SH-SY5Y (cell line): Measurements from ENCODE around the gene ETFB.

Experiments used
- GATA2 ChIP-seq: IDR thresholded peaks from 2 replicates; pipeline ENCODE4 v1.6.1; 2011; ENCODE audit warnings: mild to moderate bottlenecking, low read depth, low read length
- GATA3 ChIP-seq: IDR thresholded peaks from 2 replicates; pipeline ENCODE4 v1.6.1; 2011; ENCODE audit warnings: low read depth, mild to moderate bottlenecking, low read length, moderate library complexity

DNA sequence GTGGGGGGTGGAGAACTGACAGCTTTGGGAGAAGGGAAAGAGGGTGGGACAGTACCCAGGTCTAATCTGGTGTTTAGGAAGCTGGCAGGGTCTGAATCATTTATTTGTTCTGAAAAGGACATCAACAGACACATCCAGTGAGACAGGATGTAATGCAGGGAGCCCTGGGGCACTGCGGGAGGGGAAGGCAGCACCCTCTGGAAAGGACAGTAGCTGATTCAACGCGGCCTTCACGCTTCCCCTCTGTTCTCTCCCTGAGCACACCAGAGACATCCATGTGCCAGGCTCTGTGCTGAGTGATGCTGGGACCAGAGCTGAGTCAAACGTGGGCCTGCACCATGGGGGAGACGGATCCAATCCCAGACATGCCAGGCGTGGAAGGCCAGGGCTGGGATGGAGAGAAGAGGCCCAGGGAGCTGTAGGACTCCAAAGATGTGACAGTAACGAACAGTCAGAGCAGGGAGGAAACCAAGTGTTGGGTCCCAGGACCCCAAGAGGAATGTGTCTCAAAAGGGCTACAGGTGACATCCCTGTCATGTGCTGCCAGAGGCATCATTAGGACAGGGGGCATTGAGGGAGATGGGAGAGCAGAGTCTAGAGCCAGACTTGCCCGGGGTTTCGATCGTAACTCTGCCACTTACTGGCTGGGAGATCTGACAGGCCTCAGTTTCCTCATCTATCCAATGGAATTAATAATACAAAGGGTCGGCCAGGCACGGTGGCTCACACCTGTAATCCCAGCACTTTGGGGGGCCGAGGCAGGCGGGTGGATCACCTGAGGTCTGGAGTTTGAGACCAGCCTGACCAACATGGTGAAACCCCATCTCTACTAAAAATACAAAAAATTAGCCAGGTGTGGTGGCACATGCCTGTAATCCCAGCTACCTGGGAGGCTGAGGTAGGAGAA, 1.7 kb downstream of the ETFB start:
- TF ChIP-seq GATA2 (no peak), GATA3 (no peak)
